OCI-LY1 (cell line): ENCODE data around the gene RAMP3.

Source experiments
- H2AFZ ChIP-seq: fragments of 200-600 bp; sonication (generic), shearing (Covaris generic); 2 replicates; pipeline ENCODE4 v1.6.0; 2014; ENCODE audit warnings: antibody characterized with exemption, mild to moderate bottlenecking, low read length
- H3F3A ChIP-seq: fragments of 200-600 bp; sonication (generic), shearing (Covaris generic); 2 replicates; pipeline ENCODE4 v1.6.0; 2014; ENCODE audit warnings: mild to moderate bottlenecking, antibody characterized with exemption, low read length, moderate library complexity; ENCODE audit not compliant: insufficient read depth
- H3K27ac ChIP-seq: fragments of 200-600 bp; sonication (generic); 2 replicates; pipeline ENCODE4 v1.5.1; 2014; ENCODE audit warnings: low read length, mixed run types, mild to moderate bottlenecking, low read depth; ENCODE audit not compliant: poor library complexity, severe bottlenecking
- H3K27me3 ChIP-seq: fragments of 200-600 bp; sonication (generic); 2 replicates; pipeline ENCODE4 v1.6.0; 2014; ENCODE audit warnings: antibody characterized with exemption, mild to moderate bottlenecking, low read length, moderate library complexity; ENCODE audit not compliant: insufficient read depth
- H3K36me3 ChIP-seq: fragments of 200-600 bp; sonication (generic); 2 replicates; pipeline ENCODE4 v1.6.1; 2014; ENCODE audit warnings: mild to moderate bottlenecking, antibody characterized with exemption, low read length, moderate library complexity, mixed read lengths; ENCODE audit not compliant: insufficient read depth
- H3K4me1 ChIP-seq: fragments of 200-600 bp; sonication (generic); 2 replicates; pipeline ENCODE4 v1.5.1; 2014; ENCODE audit warnings: mild to moderate bottlenecking, low read length, moderate library complexity; ENCODE audit not compliant: insufficient read depth, severe bottlenecking
- H3K4me2 ChIP-seq: fragments of 200-600 bp; sonication (generic), shearing (Covaris generic); 2 replicates; pipeline ENCODE4 v1.6.1; 2014; ENCODE audit warnings: low read length
- H3K4me3 ChIP-seq: fragments of 200-600 bp; sonication (generic); 2 replicates; pipeline ENCODE4 v1.5.1; 2014; ENCODE audit warnings: low read length, low read depth, mild to moderate bottlenecking, mixed read lengths; ENCODE audit not compliant: poor library complexity, severe bottlenecking
- H3K79me2 ChIP-seq: fragments of 200-600 bp; shearing (Covaris generic); 2 replicates; pipeline ENCODE4 v1.6.1; 2016; ENCODE audit warnings: mixed run types, low read length, mixed read lengths; ENCODE audit not compliant: insufficient read depth
- H3K9ac ChIP-seq: fragments of 200-600 bp; sonication (generic), shearing (Covaris generic); 2 replicates; pipeline ENCODE4 v1.6.1; 2014; ENCODE audit warnings: mild to moderate bottlenecking, low read length, mixed read lengths
- H3K9me2 ChIP-seq: fragments of 200-600 bp; sonication (generic), shearing (Covaris generic); 2 replicates; pipeline ENCODE4 v1.6.1; 2014; ENCODE audit warnings: low read depth, mild to moderate bottlenecking, low read length, mixed read lengths
- H3K9me3 ChIP-seq: fragments of 200-600 bp; shearing (Covaris generic); 2 replicates; pipeline ENCODE4 v1.6.1; 2014; ENCODE audit warnings: low read length, mixed read lengths
- H4K20me1 ChIP-seq: fragments of 200-600 bp; sonication (generic), shearing (Covaris generic); 2 replicates; pipeline ENCODE4 v1.6.0; 2016; ENCODE audit warnings: mild to moderate bottlenecking, low read length; ENCODE audit not compliant: insufficient read depth
- EZH2 ChIP-seq: fragments of 200-600 bp; sonication (generic), shearing (Covaris generic); IDR thresholded peaks from 2 replicates; pipeline ENCODE4 v1.8.0; 2017; ENCODE audit warnings: borderline replicate concordance, mixed run types, mild to moderate bottlenecking, antibody characterized with exemption, low read length, moderate library complexity, mixed read lengths
- TF ChIP-seq, protein P1 (sequence below): fragments of 200-600 bp; sonication (generic), shearing (Covaris generic); IDR thresholded peaks from 2 replicates; pipeline ENCODE4 v1.5.1; 2017; ENCODE audit warnings: mild to moderate bottlenecking, antibody characterized with exemption, low read length, moderate library complexity, mixed read lengths

Gene RAMP3

DNA sequence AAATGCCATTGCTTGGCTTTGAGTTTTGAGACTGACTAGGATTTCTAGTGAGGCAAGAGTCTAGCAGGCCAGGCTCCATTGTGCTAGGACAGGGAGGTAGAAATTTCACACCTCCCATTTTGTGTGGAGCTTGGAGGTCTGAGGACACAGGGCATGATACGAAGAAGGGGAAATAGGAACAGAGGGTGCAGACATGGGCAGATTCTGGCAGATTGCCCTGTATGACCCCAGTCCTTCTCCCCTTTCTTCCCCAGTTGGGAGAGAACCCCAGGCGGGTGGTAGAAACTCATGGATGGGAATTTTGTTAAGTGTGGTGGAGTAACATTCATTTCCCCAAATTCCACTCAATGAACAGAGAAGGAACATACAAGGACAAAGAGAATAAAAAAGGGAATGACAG is 54.4 kb downstream of the RAMP3 start:
- no peak overlapping the region for H3K4me3 ChIP-seq
- no peaks in the 10 kb centered on the region for H3K9me2 ChIP-seq
- no peaks in the 10 kb centered on the region for H3K4me1 ChIP-seq
- H3K4me2 ChIP-seq, result no peak overlapping the region
- no peaks in the 10 kb centered on the region for H4K20me1 ChIP-seq
- no peaks in the 10 kb centered on the region for H3K9me3 ChIP-seq
- H2AFZ ChIP-seq, result no peak overlapping the region
- peaks cover 6% of the 10 kb centered on the region; the same call in 1 of the 2 replicates for H3K27me3 ChIP-seq
- TF ChIP-seq EZH2, result no peak
- TF ChIP-seq, protein P1, sequence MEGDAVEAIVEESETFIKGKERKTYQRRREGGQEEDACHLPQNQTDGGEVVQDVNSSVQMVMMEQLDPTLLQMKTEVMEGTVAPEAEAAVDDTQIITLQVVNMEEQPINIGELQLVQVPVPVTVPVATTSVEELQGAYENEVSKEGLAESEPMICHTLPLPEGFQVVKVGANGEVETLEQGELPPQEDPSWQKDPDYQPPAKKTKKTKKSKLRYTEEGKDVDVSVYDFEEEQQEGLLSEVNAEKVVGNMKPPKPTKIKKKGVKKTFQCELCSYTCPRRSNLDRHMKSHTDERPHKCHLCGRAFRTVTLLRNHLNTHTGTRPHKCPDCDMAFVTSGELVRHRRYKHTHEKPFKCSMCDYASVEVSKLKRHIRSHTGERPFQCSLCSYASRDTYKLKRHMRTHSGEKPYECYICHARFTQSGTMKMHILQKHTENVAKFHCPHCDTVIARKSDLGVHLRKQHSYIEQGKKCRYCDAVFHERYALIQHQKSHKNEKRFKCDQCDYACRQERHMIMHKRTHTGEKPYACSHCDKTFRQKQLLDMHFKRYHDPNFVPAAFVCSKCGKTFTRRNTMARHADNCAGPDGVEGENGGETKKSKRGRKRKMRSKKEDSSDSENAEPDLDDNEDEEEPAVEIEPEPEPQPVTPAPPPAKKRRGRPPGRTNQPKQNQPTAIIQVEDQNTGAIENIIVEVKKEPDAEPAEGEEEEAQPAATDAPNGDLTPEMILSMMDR, result no peak
- H3K79me2 ChIP-seq, result no peaks in the 10 kb centered on the region
- no peaks in the 10 kb centered on the region for H3F3A ChIP-seq
- H3K36me3 ChIP-seq, result no peaks in the 10 kb centered on the region
- no peak overlapping the region for H3K9ac ChIP-seq
- no peak overlapping the region for H3K27ac ChIP-seq

DNA sequence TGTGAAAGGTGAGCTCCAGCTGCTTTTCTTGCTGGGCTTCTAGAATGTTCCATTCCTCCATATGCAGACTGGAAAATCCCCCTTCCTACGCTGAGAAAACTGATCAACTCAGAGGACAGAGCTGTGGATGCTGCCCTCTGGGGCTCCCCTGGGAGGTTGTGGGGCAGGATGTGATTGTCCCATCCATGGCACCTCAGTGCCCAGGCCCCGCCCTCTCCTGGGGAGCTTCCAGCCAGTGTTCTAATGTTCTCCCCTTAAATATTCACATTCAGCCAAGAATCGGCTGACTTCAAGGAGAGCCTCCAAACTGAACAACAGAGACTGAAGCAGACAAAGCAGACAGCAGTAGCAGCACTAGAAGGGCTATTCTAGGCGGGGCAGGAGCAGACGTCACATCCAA is 55.0 kb downstream of the RAMP3 start:
- Histone ChIP-seq H3K4me2 (no peak overlapping the region), H3K27ac (no peak overlapping the region), H3K9me2 (no peaks in the 10 kb centered on the region), H3F3A (no peaks in the 10 kb centered on the region), H2AFZ (no peak overlapping the region), H3K4me3 (no peak overlapping the region), H4K20me1 (no peaks in the 10 kb centered on the region), H3K79me2 (no peaks in the 10 kb centered on the region), H3K9ac (no peak overlapping the region), H3K27me3 (peaks cover 6% of the 10 kb centered on the region; the same call in 1 of the 2 replicates), H3K36me3 (no peaks in the 10 kb centered on the region), H3K9me3 (no peaks in the 10 kb centered on the region), H3K4me1 (no peaks in the 10 kb centered on the region)
- TF ChIP-seq, protein P1, result no peak
- TF ChIP-seq EZH2, result no peak

DNA sequence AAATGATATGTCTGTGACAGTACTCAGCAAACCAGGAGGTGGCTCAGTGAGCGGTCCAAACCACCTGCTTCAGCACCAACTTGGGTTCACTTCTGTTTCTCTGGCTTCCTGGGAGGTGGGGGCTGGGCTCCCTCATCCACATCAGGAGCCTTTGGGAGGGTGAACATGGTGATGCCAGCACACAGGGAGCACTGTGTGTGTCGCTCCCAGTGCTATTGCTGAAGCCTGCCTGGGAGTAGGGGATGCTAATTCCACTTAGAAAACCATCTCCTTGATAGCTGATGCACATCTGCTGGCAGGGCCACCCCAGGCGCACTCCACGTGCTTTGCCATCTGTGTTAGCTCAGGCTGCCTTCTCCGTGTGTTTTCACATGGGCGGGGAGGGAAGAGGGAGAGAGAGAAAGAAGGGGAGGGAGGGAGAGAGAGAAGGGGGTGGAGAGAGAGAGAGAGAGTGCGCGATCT is 58.0 kb downstream of the RAMP3 start:
- Histone ChIP-seq H3F3A (no peaks in the 10 kb centered on the region), H2AFZ (no peak overlapping the region), H3K27me3 (peaks cover 6% of the 10 kb centered on the region; the same call in 1 of the 2 replicates), H3K4me3 (no peak overlapping the region), H3K9ac (no peak overlapping the region), H3K79me2 (no peaks in the 10 kb centered on the region), H3K36me3 (no peaks in the 10 kb centered on the region), H3K4me1 (no peaks in the 10 kb centered on the region), H3K9me2 (no peaks in the 10 kb centered on the region), H3K4me2 (no peak overlapping the region), H4K20me1 (no peaks in the 10 kb centered on the region), H3K9me3 (no peaks in the 10 kb centered on the region), H3K27ac (no peak overlapping the region)
- TF ChIP-seq, protein P1, result no peak
- TF ChIP-seq EZH2, result no peak
